Panc1 (cell line): ENCODE measurements around the gene ARL2. TPM values are rescaled to one million over a fixed set of nuclear protein-coding genes. Genes with fewer than 3 reads are reported as not detected.
A peak's percentile ranks its signal among the peaks of the same experiment; 100 is the strongest.

Experiments used
- ATAC-seq: fragments of 200-7000 bp; cut with Tn5 transposase; 2 replicates; pipeline ENCODE4 v1.9.1; 2020; ENCODE audit warnings: mild to moderate bottlenecking, moderate library complexity
- BruUV-seq: library from RNA; stranded (reverse); fragments of 400-500 nt; replicated peaks from 2 replicates; lab custom pipeline; 2021; lab: Mats Ljungman, UMichigan
- CTCF ChIA-PET: fragments of 300-600 bp; sonication (Branson Sonifier 250); formaldehyde crosslinking; loops from one replicate; lab custom pipeline; 2022; ENCODE audit warnings: antibody characterized with exemption; lab: Charles Lee
- POLR2A ChIA-PET: fragments of 300-600 bp; sonication (Branson Sonifier 250); formaldehyde crosslinking; loops from one replicate; lab custom pipeline; 2022; ENCODE audit warnings: antibody characterized with exemption; lab: Charles Lee
- DNase-seq: peaks from one replicate; pipeline ENCODE4 v3.0.0-alpha.2; 2010; ENCODE audit warnings: low read depth, low spot score
- H3K27ac ChIP-seq: 2 replicates; pipeline ENCODE4 v1.5.1; 2011; ENCODE audit warnings: mild to moderate bottlenecking, low read length, inconsistent platforms
- H3K27me3 ChIP-seq: fragments of 200-500 bp; sonication (Bioruptor generic); 2 replicates; pipeline ENCODE4 v1.6.0; 2014; ENCODE audit warnings: low read length, inconsistent platforms; ENCODE audit not compliant: control insufficient read depth, insufficient read depth
- H3K36me3 ChIP-seq: fragments of 200-500 bp; sonication (Bioruptor generic); 2 replicates; pipeline ENCODE4 v1.5.1; 2014; ENCODE audit warnings: inconsistent platforms, mild to moderate bottlenecking, low read length, moderate library complexity; ENCODE audit not compliant: control insufficient read depth, insufficient read depth
- H3K4me1 ChIP-seq: 2 replicates; pipeline ENCODE4 v1.5.1; 2011; ENCODE audit warnings: inconsistent platforms, mild to moderate bottlenecking, low read length, moderate library complexity; ENCODE audit not compliant: control insufficient read depth, insufficient read depth
- H3K4me3 ChIP-seq, 2 experiments: 2 replicates each; pipeline ENCODE4 v1.5.1; 2011 to 2012; ENCODE audit warnings: low read depth in 2 of 2, low read length in 2 of 2, mild to moderate bottlenecking in 2 of 2, inconsistent platforms in 1 of 2, moderate library complexity in 1 of 2
- H3K9me3 ChIP-seq: fragments of 200-500 bp; sonication (Bioruptor generic); 2 replicates; pipeline ENCODE4 v1.5.1; 2014; ENCODE audit warnings: low read depth, mild to moderate bottlenecking, inconsistent platforms, low read length, moderate library complexity; ENCODE audit not compliant: control insufficient read depth, insufficient read depth
- CTCF ChIP-seq: fragments of 450-650 bp; IDR thresholded peaks from 2 replicates; pipeline ENCODE4 v1.5.1; 2017; ENCODE audit warnings: mild to moderate bottlenecking
- POLR2AphosphoS5 ChIP-seq: IDR thresholded peaks from 2 replicates; pipeline ENCODE4 v1.6.1; 2012; ENCODE audit warnings: mild to moderate bottlenecking, low read depth, low read length, moderate library complexity
- REST ChIP-seq, 2 experiments: IDR thresholded peaks; 2 replicates each; pipeline ENCODE4 v1.6.1; 2011 to 2012; ENCODE audit warnings: low read depth in 2 of 2, control low read depth in 1 of 2, low read length in 1 of 2, mild to moderate bottlenecking in 1 of 2, moderate library complexity in 1 of 2; ENCODE audit not compliant: insufficient read depth in 1 of 2
- SIN3A ChIP-seq: IDR thresholded peaks from 2 replicates; pipeline ENCODE4 v1.6.1; 2012; ENCODE audit warnings: low read depth, mild to moderate bottlenecking, low read length, moderate library complexity, borderline replicate concordance; ENCODE audit not compliant: insufficient read depth
- TCF7L2 ChIP-seq: IDR thresholded peaks from 2 replicates; pipeline ENCODE4 v1.6.1; 2011; ENCODE audit warnings: mild to moderate bottlenecking, low read depth, low read length, inconsistent platforms
- in situ Hi-C: cut with HindIII; loops from 2 replicates; pipeline ENCODE4 v1.10.0; 2016; ENCODE audit warnings: low sequenced_read_pairs, low pct_unique_long_range_greater_than_20kb
- intact Hi-C: fragments of 100-400 bp; cut with micrococcal nuclease; formaldehyde crosslinking; loops from one replicate; pipeline ENCODE4 v1.10.0; 2022; ENCODE audit not compliant: unreplicated experiment
- total RNA-seq: library from RNA; stranded (reverse); gene quantifications from one replicate; pipeline ENCODE4 v1.2.1, GENCODE V29; 2021; ENCODE audit not compliant: unreplicated experiment

Gene ARL2
- total RNA-seq, 1 experiment from 2014 or later, result 177 TPM

GRCh38 chr11:64996710-64997380 is 17.1 kb upstream of the ARL2 start, which contains the start of gene BATF2:
Gene BATF2, minus strand, starts transcription at chr11:64996971. Its CDS starts 57 bp downstream, at chr11:64996914.
- Histone ChIP-seq H3K4me3 (peak within 1 kb of the TSS; percentile 17 to 60), H3K27ac (peak within 1 kb of the TSS; percentile 79), H3K36me3 (no peaks in the 10 kb centered on the region), H3K27me3 (no peaks in the 10 kb centered on the region), H3K4me1 (peaks cover 4% of the 10 kb centered on the region; the same call in 1 of the 2 replicates), H3K9me3 (no peaks in the 10 kb centered on the region)
- TF ChIP-seq REST (IDR thresholded peaks at IDR 0.05; ENCODE audit: insufficient read depth in 1 of 2, low read depth in 2 of 2, low read length in 1 of 2), result peak; percentile 16 to 65; a peak in 1 of 4 replicates
- TF ChIP-seq CTCF, result peak; percentile 90; the same call in 1 of the 2 replicates
- TF ChIP-seq POLR2AphosphoS5, result no peak
- peak; percentile 75 for TF ChIP-seq SIN3A
- no peak for TF ChIP-seq TCF7L2
- ATAC-seq (peak; percentile 96), DNase-seq (no peak)
- intact Hi-C loops, result loop anchor here (5.0 kb wide), 1 partner anchor 150 kb away; no protein-coding TSS in a partner anchor
- in situ Hi-C loops, result no loop called here
- ChIA-PET POLR2A (interaction anchor here (1.0 kb wide), 1 partner anchor 18 kb away, joined by 3 read pairs; no protein-coding TSS in a partner anchor), CTCF (interaction anchor here (0.5 to 1.4 kb wide), 11 partner anchors 14 to 151 kb away, joined by 3 to 10 read pairs (median 4); partner anchors contain the start of gene ARL2)
- no TSS peak for BruUV-seq

- Histone ChIP-seq H3K27me3 (no peaks in the 10 kb centered on the region), H3K36me3 (no peaks in the 10 kb centered on the region), H3K4me1 (peaks cover 4% of the 10 kb centered on the region; the same call in 1 of the 2 replicates), H3K27ac (no peak overlapping the region), H3K4me3 (no peak overlapping the region), H3K9me3 (no peaks in the 10 kb centered on the region)
- no peak for DNase-seq
- POLR2A ChIA-PET, result no interaction called here
- no TSS peak for BruUV-seq
- intact Hi-C loops (loop anchor here (5.0 kb wide), 1 partner anchor 151 kb away; no protein-coding TSS in a partner anchor), in situ Hi-C loops (no loop called here)
- TF ChIP-seq TCF7L2, result no peak
- TF ChIP-seq CTCF, result no peak
- no peak for TF ChIP-seq SIN3A
- no peak for TF ChIP-seq REST (IDR thresholded peaks at IDR 0.05; ENCODE audit: insufficient read depth in 1 of 2, low read depth in 2 of 2, low read length in 1 of 2)
- TF ChIP-seq POLR2AphosphoS5, result no peak
- no peak for ATAC-seq
- CTCF ChIA-PET, result no interaction called here
Observed at GRCh38 chr11:64998141-64998540, 15.8 kb upstream of the ARL2 start.
